Suppressor macrophage treated with lipopolysaccharide for 4 hours (primary cell): ENCODE data around the gene ENPP1.
"Not testable (repeated sequence)": the region's sequence is repeated elsewhere in the genome, so short reads cannot be mapped to it uniquely, and the experiment has no call there.

Experiments used
- DNase-seq: peaks from one replicate; pipeline ENCODE4 v3.0.0-alpha.2; 2020

ENPP1 gene

GRCh38 chr6:131883016-131883415 is 75.2 kb downstream of the ENPP1 start:
- DNase-seq: no peak

- no peak for DNase-seq
These were observed 77.4 kb downstream of the ENPP1 start for GRCh38 chr6:131885237-131885636.

DNA sequence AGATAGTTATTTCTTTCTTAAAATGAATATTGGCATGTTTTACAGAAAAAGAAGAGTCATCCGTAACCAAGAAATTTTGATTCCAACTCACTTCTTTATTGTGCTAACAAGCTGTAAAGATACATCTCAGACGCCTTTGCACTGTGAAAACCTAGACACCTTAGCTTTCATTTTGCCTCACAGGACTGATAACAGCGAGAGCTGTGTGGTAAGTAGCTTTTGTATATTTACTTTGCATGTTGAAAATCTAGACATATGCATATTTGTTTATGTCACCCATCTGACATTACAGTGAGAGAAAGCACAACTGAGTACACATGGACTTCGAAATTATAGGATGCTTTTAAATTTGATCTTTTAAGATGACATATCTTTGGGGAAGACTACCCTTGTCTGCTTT is 78.7 kb downstream of the ENPP1 start:
- no peak for DNase-seq

- no peak for DNase-seq
These were observed 82.3 kb downstream of the ENPP1 start for GRCh38 chr6:131890091-131890490.

GRCh38 chr6:131893198-131893597 is 85.4 kb downstream of the ENPP1 start:
- no peak for DNase-seq

GRCh38 chr6:131894493-131895424 is 86.9 kb downstream of the ENPP1 start:
- DNase-seq: no peak

- DNase-seq: no peak
These were observed 89.2 kb downstream of the ENPP1 start for GRCh38 chr6:131897050-131897435.

DNA sequence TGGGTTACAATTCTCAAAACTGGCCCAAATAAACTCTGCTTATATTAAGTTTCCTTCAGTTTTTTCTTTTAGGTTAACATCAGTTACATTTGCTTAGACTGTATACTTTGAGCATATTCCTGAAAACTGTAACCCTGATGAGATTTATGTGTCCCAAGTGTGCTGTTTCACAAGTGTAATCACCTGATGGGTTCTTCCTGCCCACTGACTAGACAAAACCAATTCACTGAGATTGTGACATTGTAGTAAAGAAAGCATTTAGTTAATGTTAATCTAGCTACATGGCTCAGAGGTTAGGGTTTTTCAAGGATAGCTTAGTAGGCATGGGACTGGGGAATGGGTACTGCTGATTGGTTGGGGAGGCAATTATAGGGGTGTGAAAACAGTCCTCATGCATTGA is 89.8 kb downstream of the ENPP1 start:
- no peak for DNase-seq

DNA sequence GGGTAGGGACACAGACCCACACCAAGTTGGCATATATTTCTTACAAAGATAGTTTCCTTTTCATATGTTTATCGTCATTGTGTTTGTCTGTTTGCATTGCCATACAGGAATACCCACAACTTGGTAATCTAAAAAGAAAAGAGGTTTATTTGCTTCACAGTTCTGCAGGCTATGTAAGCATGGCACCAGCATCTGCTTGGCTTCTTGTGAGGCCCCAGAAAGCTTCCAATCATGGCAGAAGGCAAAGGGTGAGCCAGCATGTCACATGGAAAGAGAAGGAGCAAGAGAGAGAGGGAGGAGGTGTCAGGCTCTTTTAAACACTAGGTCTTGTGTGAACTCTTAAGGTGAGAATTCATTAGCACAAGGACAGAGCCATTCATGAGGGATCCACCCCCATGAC is 90.9 kb downstream of the ENPP1 start:
- no peak for DNase-seq

- no peak for DNase-seq
These were observed 92.4 kb downstream of the ENPP1 start for GRCh38 chr6:131900231-131900630.

DNA sequence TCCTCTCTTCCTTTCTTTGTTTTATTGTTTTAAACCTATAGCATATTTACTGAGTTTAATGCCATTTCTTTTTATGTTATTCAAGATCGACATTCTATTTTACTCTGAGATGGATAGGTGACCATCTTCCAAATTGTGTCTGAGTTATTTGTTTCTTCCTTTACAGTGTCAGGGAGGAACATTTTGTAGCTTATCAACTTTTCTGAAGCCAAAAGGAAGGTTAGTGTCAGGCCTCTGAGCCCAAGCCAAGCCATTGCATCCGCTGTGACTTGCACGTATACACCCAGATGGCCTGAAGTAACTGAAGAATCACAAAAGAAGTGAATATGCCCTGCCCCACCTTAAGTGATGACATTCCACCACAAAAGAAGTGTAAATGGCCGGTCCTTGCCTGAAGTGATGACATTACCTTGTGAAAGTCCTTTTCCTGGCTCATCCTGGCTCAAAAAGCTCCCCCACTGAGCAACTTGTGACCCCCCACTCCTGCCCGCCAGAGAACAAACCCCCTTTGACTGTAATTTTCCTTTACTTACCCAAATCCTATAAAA is 93.6 kb downstream of the ENPP1 start:
- not testable (repeated sequence) for DNase-seq

DNA sequence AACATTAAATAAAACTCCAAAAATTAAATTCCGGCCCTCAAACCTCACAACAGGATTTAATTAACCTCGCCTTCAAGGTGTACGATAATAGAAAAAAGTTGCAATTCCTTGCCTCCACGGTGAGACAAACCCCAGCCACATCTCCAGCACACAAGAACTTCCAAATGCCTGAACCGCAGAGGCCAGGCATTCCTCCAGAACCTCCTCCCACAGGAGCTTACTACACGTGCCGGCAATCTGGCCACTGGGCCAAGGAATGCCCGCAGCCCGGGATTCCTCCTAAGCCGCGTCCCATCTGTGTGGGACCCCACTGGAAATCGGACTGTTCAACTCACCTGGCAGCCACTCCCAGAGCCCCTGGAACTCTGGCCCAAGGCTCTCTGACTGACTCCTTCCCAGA is 95.9 kb downstream of the ENPP1 start:
- not testable (repeated sequence) for DNase-seq

DNA sequence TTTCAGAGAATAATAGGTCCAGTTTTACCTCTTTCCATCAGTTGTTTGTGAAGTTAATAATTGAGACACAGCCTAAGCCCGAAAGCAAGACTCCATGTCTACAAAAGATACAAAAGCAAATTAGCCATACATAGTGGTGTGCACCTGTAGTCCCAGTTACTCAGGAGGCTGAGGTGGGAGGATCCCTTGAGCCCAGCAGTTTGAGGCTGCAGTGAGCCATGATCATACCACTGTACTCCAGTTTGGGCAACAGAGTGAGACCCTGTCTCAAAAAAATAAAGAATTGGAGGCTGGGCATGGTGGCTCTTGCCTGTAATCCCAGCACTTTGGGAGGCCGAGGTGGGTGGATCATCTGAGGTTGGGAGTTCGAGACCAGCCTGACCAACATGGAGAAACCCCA is 101.0 kb downstream of the ENPP1 start:
- DNase-seq: not testable (repeated sequence)

- peak; percentile 78 for DNase-seq
These were observed 101.8 kb downstream of the ENPP1 start for GRCh38 chr6:131909408-131910218.

- no peak for DNase-seq
These were observed 102.4 kb downstream of the ENPP1 start for GRCh38 chr6:131910219-131910589.

DNA sequence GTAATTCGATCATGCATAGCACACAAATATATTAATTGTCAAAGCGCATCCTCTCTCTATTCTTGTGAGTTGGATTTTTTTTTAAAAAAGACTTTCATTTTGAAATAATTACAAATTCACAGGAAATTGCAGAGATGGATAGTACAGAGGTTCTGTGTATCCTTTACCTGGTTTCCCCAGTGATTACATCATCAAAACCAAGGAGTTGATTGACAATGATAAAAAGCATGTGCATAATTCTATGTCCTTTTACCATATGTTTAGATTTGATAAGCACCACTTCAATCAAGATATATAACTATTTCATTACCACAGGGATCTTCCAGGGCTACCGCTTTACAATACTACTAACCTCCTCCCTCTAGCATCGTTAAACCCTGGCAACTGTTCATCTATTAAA is 103.1 kb downstream of the ENPP1 start:
- no peak for DNase-seq

DNA sequence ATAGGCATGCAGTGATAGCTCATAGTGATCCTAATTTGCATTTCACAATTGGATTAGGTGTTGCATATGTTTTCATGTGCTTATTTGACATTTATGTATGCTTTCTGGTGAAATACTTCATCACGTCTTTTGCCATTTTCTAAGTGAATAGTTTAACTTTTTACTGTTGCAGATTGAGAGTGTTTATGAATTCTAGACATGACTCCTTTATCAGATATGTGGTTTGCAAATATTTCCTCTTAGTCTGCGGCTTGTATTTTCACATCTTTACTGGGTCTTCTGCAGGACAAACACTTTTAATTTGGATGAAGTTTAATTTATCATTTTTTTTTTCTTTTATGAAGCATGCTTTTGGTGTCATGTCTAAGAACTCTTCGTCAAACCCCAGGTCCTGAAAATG is 104.1 kb downstream of the ENPP1 start:
- no peak for DNase-seq

- DNase-seq: no peak
These were observed 106.4 kb downstream of the ENPP1 start for GRCh38 chr6:131914234-131914633.

DNA sequence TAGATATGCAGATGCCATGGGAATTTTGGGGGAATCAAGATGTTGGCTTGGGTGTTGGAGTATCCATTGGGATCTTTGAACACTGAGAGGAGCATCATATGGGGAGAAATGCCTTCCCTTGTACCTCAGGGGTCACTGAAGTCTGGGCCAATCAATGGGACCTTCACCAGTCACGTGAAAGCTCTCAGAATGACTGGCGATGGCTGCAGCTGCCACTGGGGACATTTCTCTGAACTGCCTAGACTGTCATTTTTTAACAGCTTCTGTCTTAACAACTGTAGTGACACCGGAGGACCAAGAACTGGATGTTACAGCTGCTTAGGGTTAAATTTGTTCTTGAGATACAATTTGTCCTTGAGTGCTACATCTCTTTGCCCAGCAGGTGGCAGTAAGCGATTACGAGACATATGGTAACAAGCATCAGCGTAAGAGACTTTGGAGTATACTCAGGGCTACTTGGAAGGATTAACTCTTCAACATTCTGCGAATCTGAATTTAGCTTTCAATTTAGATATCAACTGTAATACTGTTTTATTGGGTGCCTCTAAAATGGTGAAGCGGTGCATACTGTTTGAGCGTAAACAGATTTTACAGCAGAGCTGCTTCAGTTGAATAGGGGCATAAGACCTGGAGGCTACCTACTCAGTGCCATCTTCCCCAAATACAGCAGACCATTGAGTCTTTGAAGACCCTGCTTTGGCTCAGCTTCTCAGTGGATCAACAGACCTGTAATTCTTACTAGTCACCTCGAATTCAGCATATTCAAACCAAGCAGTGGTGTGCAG is 107.3 kb downstream of the ENPP1 start:
- peak; percentile 72 for DNase-seq

- DNase-seq: not testable (repeated sequence)
These were observed 108.4 kb downstream of the ENPP1 start for GRCh38 chr6:131916091-131916796.

DNA sequence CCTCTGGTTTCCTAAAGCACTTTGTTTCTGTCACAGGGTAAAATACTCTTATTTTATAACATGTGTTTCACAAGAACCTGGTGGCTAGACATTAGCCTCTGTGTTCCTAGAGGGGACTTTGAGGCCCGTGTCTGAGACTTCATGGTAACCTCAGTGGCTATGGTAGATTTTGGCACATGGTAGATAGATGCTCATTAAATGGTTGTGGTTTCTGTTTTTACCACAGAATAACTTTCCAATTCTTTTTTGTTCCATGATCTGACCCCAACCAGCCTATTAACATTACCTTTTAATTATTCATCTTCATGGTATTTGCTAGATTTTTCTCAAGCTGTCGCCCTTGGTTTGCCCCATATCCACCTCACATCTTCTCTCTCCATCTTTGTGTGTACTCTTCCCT is 109.0 kb downstream of the ENPP1 start:
- DNase-seq: no peak

DNA sequence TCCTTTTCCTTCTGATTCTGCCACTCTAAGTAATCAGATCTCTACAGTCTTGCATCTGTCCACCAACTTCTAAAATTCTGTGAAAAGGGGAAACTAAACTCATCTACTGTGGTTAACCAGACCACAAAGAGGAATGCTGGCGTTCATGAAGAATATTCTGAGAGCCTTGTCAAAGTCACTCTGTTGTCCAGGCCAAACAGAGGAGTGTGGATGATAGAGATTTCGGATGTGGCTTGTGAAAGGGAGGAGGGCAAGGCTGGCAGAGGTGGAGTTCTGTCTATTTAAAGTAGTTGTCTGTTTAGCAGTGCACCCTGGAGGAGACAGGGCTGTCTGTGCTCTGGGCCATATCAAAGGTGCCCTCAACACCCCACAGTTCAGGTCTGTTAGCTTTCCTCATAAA is 109.5 kb downstream of the ENPP1 start:
- DNase-seq: no peak
